HG03159 (cell line): ENCODE measurements around the gene HTR5A.

Experiments
- ATAC-seq: cut with Tn5 transposase; IDR thresholded peaks from one replicate; pipeline ENCODE4 v1.9.1; 2021; ENCODE audit warnings: mild to moderate bottlenecking, moderate library complexity; ENCODE audit not compliant: unreplicated experiment

HTR5A gene

DNA sequence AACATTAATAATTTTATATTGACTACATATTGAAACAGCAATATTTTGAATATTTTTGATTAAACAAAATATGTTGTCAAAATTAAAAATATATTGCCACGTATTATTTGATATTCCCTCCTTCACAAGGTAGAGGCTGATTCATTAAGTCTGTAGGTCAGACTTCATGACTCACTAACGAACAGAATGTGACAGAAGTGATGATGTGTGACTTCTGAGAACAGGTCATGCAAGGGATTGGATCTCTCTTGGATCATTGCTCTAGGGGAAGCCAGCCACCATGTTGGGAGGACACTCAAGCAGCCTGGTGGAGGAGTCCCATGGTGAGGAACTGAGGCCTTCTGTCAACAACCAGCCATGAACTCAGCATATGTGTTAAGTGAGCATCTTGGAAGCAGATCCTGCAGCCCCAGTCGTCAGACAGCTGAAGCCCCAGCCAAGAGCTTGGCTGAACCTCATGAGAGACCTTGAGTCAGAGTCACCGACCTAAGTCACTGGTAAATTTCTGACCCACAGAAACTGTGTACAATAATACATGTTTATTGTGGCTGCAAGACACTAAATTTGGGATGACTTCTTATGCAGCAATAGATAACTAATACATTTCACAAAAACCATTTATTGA is 66.6 kb downstream of the HTR5A start:
- no peak for ATAC-seq
